Tibial artery (tissue), 4 donors: Measurements from ENCODE around the gene INA.

Experiments
- DNase-seq, 2 donors: peaks; one replicate each; pipeline ENCODE4 v3.0.0-alpha.2; 2019
- H3K27ac ChIP-seq, 2 donors: fragments of 200-600 bp; sonication (generic) in 1 of 2; 1 replicate in 1 of 2; 2 replicates in 1 of 2; pipeline ENCODE4 v1.5.1; 2018 to 2019; ENCODE audit warnings: mild to moderate bottlenecking in 1 of 2
- H3K27me3 ChIP-seq, 2 donors: fragments of 200-600 bp; sonication (generic) in 1 of 2; one replicate each; pipeline versions ENCODE4 v1.5.1 to v1.6.0; 2016 to 2019
- H3K36me3 ChIP-seq, 3 donors: fragments of 200-600 bp; sonication (generic) in 2 of 3; one replicate each; pipeline ENCODE4 v1.5.1; 2016 to 2019; ENCODE audit warnings: mild to moderate bottlenecking in 2 of 3
- H3K4me1 ChIP-seq, 4 donors: fragments of 200-600 bp; sonication (generic) in 2 of 4; 1 replicate in 3 of 4; 2 replicates in 1 of 4; pipeline ENCODE4 v1.5.1; 2016 to 2019
- H3K4me3 ChIP-seq, 2 donors: fragments of 200-600 bp; sonication (generic) in 1 of 2; 1 replicate in 1 of 2; 2 replicates in 1 of 2; pipeline ENCODE4 v1.5.1; 2018 to 2019; ENCODE audit warnings: mild to moderate bottlenecking in 2 of 2
- H3K9me3 ChIP-seq, 3 donors: fragments of 200-600 bp; sonication (generic) in 1 of 3; one replicate each; pipeline ENCODE4 v1.5.1; 2016 to 2019
- intact Hi-C: fragments of 100-400 bp; cut with DNase I; formaldehyde crosslinking; loops from one replicate; pipeline ENCODE4 v1.15.0; 2023; ENCODE audit warnings: low total_unique reads
- TF ChIP-seq, protein P1 (sequence below), 2 experiments: fragments of 200-600 bp in 1 of 2; fragments of 450-650 bp in 1 of 2; IDR thresholded peaks; one replicate each; pipeline ENCODE4 v1.5.1; 2017 to 2019; ENCODE audit warnings: antibody characterized with exemption in 2 of 2, mild to moderate bottlenecking in 1 of 2, moderate library complexity in 1 of 2

INA gene

DNA sequence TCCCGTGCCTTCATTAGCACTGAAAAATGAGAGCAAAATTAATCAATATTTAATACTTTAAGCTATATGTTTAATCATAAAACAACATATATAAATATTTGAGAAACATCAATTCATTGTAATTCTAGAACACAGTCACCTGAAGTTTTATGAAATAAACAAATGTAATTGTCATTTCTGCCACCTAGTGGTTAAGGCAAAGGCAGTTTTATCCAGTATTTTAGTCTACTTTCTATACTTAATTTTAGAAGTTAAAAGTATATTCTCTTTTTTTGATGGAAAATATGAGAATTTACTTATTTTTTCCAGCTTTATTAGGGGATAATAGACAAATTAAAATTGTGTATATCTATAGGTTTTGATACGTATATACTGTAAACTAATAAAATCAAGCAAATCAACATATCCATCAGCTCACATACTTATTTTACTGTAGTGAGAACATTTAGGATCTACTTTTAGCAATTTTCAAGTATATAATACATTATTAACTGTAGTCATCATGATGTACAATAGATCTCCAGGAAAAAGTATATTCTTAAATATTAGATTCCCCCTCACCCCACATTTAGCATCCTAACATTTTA is 57.1 kb downstream of the INA start:
- TF ChIP-seq, protein P1, sequence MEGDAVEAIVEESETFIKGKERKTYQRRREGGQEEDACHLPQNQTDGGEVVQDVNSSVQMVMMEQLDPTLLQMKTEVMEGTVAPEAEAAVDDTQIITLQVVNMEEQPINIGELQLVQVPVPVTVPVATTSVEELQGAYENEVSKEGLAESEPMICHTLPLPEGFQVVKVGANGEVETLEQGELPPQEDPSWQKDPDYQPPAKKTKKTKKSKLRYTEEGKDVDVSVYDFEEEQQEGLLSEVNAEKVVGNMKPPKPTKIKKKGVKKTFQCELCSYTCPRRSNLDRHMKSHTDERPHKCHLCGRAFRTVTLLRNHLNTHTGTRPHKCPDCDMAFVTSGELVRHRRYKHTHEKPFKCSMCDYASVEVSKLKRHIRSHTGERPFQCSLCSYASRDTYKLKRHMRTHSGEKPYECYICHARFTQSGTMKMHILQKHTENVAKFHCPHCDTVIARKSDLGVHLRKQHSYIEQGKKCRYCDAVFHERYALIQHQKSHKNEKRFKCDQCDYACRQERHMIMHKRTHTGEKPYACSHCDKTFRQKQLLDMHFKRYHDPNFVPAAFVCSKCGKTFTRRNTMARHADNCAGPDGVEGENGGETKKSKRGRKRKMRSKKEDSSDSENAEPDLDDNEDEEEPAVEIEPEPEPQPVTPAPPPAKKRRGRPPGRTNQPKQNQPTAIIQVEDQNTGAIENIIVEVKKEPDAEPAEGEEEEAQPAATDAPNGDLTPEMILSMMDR (IDR thresholded peaks at IDR 0.05): peak; percentile 41 to 52
- Histone ChIP-seq H3K4me1 (no peaks in the 10 kb centered on the region), H3K27me3 (no peaks in the 10 kb centered on the region), H3K9me3 (no peaks in the 10 kb centered on the region), H3K27ac (no peak overlapping the region), H3K36me3 (peaks cover 15 to 63% (median 48%) of the 10 kb centered on the region in 3 donors), H3K4me3 (no peak overlapping the region)
- no peak for DNase-seq
- intact Hi-C loops: no loop called here

DNA sequence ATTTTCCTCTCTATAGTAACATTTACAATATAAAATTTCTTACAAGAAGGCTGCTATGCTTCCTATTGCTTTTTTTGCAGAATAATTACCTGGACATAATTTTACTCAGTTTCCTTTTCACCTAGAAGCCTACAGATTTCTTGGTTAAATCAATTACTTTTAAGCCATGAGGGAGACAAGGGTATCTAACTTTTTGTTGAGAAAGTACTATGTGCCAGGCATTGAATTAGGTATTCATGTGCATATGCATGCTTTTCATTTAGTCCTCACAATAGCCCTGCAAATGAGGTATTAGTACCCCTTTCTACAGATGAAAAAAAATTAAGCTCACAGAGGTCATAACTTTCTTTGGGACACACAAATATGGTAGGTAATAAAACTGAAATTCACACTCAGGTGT is 57.6 kb downstream of the INA start:
- peaks cover 13 to 63% (median 48%) of the 10 kb centered on the region in 3 donors for H3K36me3 ChIP-seq
- no peak overlapping the region for H3K4me3 ChIP-seq
- no peak overlapping the region for H3K27ac ChIP-seq
- no peaks in the 10 kb centered on the region for H3K4me1 ChIP-seq
- TF ChIP-seq, protein P1 (IDR thresholded peaks at IDR 0.05): no peak
- H3K27me3 ChIP-seq: no peaks in the 10 kb centered on the region
- no peak for DNase-seq
- intact Hi-C loops: no loop called here
- H3K9me3 ChIP-seq: no peaks in the 10 kb centered on the region

DNA sequence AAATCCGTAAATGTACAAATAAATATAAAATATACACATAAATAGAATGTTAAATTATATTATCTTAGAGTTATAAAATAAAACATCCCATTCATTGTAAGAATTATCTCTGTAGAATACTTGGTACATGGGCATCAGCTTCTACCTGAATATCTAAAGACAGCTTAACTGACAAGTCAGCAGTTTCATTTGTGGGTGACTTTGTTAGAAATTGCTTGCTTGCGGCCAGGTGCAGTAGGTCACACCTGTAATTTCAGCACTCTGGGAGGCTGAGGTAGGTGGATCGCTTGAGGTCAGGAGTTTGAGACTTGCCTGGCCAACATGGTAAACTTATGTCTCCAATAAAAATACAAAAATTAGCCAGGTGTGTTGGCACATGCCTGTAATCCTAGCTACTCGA is 59.4 kb downstream of the INA start:
- no peak overlapping the region for H3K4me3 ChIP-seq
- TF ChIP-seq, protein P1 (IDR thresholded peaks at IDR 0.05): no peak
- H3K36me3 ChIP-seq: peaks cover 0 to 62% (median 33%) of the 10 kb centered on the region in 3 donors
- DNase-seq: no peak
- H3K4me1 ChIP-seq: no peaks in the 10 kb centered on the region
- no peaks in the 10 kb centered on the region for H3K27me3 ChIP-seq
- H3K9me3 ChIP-seq: no peaks in the 10 kb centered on the region
- H3K27ac ChIP-seq: no peak overlapping the region
- intact Hi-C loops: no loop called here
